HepG2 (cell line): ENCODE measurements around the gene SPHK1. TPM values are rescaled to one million over a fixed set of nuclear protein-coding genes. Genes with fewer than 3 reads are reported as not detected.

ENCODE experiments used
- E2F5 ChIP-seq: sonication (generic); formaldehyde crosslinking; conservative IDR thresholded peaks from 2 replicates; pipeline ENCODE4 v1.4.0; 2020; ENCODE audit warnings: missing genetic modification reagents
- FOXK1 ChIP-seq: sonication (generic); formaldehyde crosslinking; IDR thresholded peaks from 2 replicates; pipeline ENCODE4 v1.4.0; 2020; ENCODE audit warnings: low read depth, missing genetic modification reagents, borderline replicate concordance
- GLI4 ChIP-seq: sonication (generic); formaldehyde crosslinking; IDR thresholded peaks from 2 replicates; pipeline ENCODE4 v1.5.1; 2020; ENCODE audit warnings: missing genetic modification reagents, mild to moderate bottlenecking, moderate library complexity, borderline replicate concordance
- ZBTB37 ChIP-seq: sonication (generic); formaldehyde crosslinking; IDR thresholded peaks from 2 replicates; pipeline ENCODE4 v1.4.0; 2020; ENCODE audit warnings: mild to moderate bottlenecking, missing genetic modification reagents
- ZNF251 ChIP-seq: sonication (generic); formaldehyde crosslinking; IDR thresholded peaks from 2 replicates; pipeline ENCODE4 v1.9.0; 2021; ENCODE audit warnings: mild to moderate bottlenecking, missing genetic modification reagents
- ZNF432 ChIP-seq: sonication (generic); formaldehyde crosslinking; IDR thresholded peaks from 2 replicates; pipeline ENCODE4 v1.5.0; 2020; ENCODE audit warnings: missing genetic modification reagents, mild to moderate bottlenecking, borderline replicate concordance
- ZNF678 ChIP-seq: sonication (generic); formaldehyde crosslinking; IDR thresholded peaks from 2 replicates; pipeline ENCODE4 v1.4.0; 2020; ENCODE audit warnings: mild to moderate bottlenecking, missing genetic modification reagents
- polyA plus RNA-seq, 8 experiments: library from polyadenylated mRNA; depleted of rRNA in 3 of 8; stranded (reverse) in 7 of 8; unstranded in 1 of 8; fragments of >200 nt; fragmentation: Illumina TruSeq in 4 of 8; extraction: Trizol in 4 of 8; gene quantifications; 2 replicates each; pipeline versions ENCODE4 v1.2.1 to v1.2.3, GENCODE V29; 2011 to 2016; ENCODE audit warnings: low read depth in 4 of 8, missing spikeins in 1 of 8, mixed read lengths in 1 of 8; ENCODE audit not compliant: insufficient read depth in 1 of 8
- total RNA-seq, 5 experiments: library from RNA; depleted of rRNA; stranded (reverse); fragments of >200 nt; fragmentation: Illumina TruSeq; extraction: Trizol; gene quantifications; 2 replicates each; pipeline ENCODE4 v1.2.3, GENCODE V29; 2016; ENCODE audit warnings: low read depth in 1 of 5
- TF ChIP-seq, protein P1 (sequence below): sonication (generic); formaldehyde crosslinking; IDR thresholded peaks from 2 replicates; pipeline ENCODE4 v1.4.0; 2020; ENCODE audit warnings: missing genetic modification reagents
- TF ChIP-seq, protein P2 (sequence below): IDR thresholded peaks from 2 replicates; pipeline ENCODE4 v1.6.1; 2012; ENCODE audit warnings: low read depth, low read length, improper control_type of control experiment
- TF ChIP-seq, protein P3 (sequence below): IDR thresholded peaks from 2 replicates; pipeline ENCODE4 v1.6.1; 2016; ENCODE audit warnings: mild to moderate bottlenecking
- TF ChIP-seq, protein P4 (sequence below): sonication (generic); formaldehyde crosslinking; IDR thresholded peaks from 2 replicates; pipeline ENCODE4 v1.5.0; 2020; ENCODE audit warnings: mild to moderate bottlenecking, missing genetic modification reagents, borderline replicate concordance

SPHK1 gene
- total and polyA plus RNA-seq, 2 of the 13 experiments (the other 11 are each of a cell fraction or from before 2014, with no cell fraction given), result 129 to 160 TPM

DNA sequence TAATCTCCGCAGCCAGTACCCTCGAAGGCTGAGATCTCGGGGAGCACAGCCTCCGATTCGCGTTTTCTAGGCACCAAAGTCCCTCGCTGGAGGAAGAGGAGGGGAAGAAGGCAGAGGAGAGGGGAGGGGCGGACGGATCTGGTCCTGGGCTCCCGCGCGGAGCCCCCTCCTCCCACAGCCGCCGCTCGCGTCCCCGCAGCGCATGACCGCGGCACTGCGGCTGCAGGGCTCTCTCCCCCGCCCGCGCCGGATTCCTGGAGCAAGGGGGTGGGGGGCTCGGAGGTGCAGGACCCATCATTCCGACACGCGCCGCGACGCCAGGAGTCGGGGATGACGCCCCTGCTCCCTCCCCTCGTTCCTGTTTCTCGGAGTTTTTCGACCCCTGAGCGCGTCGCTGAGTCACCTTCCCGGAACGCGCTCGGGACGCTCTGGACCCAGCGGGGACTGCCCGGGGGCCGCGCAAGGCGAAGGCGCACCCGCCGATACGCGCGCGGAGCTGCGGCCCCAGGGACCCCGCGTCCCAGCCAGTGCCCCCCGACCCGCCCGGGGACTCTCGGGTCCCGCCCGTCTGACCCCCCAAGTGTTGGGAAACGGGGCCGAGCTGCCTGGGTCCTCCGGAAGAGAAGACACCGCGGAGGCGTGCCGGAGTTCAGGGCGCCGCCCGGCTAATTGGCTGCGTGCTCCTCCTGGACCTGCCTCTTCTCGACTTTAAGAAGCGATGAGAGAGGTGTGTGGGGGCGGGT is 1.4 kb upstream of the SPHK1 start (continued):
- TF ChIP-seq ZNF678 (CRISPR knock-in tag) (no peak), ZNF251 (CRISPR knock-in tag) (no peak), ZBTB37 (no peak), FOXK1 (CRISPR knock-in tag) (0 out of 2 replicates have a peak, but pooled peaks have one; percentile 43), E2F5 (CRISPR knock-in tag) (no peak; the same call in 1 of the 2 replicates), GLI4 (no peak; the same call in 1 of the 2 replicates), ZNF432 (CRISPR knock-in tag) (no peak)
- TF ChIP-seq, protein P1, sequence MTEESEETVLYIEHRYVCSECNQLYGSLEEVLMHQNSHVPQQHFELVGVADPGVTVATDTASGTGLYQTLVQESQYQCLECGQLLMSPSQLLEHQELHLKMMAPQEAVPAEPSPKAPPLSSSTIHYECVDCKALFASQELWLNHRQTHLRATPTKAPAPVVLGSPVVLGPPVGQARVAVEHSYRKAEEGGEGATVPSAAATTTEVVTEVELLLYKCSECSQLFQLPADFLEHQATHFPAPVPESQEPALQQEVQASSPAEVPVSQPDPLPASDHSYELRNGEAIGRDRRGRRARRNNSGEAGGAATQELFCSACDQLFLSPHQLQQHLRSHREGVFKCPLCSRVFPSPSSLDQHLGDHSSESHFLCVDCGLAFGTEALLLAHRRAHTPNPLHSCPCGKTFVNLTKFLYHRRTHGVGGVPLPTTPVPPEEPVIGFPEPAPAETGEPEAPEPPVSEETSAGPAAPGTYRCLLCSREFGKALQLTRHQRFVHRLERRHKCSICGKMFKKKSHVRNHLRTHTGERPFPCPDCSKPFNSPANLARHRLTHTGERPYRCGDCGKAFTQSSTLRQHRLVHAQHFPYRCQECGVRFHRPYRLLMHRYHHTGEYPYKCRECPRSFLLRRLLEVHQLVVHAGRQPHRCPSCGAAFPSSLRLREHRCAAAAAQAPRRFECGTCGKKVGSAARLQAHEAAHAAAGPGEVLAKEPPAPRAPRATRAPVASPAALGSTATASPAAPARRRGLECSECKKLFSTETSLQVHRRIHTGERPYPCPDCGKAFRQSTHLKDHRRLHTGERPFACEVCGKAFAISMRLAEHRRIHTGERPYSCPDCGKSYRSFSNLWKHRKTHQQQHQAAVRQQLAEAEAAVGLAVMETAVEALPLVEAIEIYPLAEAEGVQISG, result peak; percentile 50
- TF ChIP-seq, protein P2, sequence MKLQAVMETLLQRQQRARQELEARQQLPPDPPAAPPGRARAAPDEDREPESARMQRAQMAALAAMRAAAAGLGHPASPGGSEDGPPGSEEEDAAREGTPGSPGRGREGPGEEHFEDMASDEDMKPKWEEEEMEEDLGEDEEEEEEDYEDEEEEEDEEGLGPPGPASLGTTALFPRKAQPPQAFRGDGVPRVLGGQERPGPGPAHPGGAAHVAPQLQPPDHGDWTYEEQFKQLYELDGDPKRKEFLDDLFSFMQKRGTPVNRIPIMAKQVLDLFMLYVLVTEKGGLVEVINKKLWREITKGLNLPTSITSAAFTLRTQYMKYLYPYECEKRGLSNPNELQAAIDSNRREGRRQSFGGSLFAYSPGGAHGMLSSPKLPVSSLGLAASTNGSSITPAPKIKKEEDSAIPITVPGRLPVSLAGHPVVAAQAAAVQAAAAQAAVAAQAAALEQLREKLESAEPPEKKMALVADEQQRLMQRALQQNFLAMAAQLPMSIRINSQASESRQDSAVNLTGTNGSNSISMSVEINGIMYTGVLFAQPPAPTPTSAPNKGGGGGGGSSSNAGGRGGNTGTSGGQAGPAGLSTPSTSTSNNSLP, result no peak
- TF ChIP-seq, protein P3, sequence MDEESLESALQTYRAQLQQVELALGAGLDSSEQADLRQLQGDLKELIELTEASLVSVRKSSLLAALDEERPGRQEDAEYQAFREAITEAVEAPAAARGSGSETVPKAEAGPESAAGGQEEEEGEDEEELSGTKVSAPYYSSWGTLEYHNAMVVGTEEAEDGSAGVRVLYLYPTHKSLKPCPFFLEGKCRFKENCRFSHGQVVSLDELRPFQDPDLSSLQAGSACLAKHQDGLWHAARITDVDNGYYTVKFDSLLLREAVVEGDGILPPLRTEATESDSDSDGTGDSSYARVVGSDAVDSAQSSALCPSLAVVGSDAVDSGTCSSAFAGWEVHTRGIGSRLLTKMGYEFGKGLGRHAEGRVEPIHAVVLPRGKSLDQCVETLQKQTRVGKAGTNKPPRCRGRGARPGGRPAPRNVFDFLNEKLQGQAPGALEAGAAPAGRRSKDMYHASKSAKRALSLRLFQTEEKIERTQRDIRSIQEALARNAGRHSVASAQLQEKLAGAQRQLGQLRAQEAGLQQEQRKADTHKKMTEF (CRISPR knock-in tag), result peak; percentile 77
- TF ChIP-seq, protein P4, sequence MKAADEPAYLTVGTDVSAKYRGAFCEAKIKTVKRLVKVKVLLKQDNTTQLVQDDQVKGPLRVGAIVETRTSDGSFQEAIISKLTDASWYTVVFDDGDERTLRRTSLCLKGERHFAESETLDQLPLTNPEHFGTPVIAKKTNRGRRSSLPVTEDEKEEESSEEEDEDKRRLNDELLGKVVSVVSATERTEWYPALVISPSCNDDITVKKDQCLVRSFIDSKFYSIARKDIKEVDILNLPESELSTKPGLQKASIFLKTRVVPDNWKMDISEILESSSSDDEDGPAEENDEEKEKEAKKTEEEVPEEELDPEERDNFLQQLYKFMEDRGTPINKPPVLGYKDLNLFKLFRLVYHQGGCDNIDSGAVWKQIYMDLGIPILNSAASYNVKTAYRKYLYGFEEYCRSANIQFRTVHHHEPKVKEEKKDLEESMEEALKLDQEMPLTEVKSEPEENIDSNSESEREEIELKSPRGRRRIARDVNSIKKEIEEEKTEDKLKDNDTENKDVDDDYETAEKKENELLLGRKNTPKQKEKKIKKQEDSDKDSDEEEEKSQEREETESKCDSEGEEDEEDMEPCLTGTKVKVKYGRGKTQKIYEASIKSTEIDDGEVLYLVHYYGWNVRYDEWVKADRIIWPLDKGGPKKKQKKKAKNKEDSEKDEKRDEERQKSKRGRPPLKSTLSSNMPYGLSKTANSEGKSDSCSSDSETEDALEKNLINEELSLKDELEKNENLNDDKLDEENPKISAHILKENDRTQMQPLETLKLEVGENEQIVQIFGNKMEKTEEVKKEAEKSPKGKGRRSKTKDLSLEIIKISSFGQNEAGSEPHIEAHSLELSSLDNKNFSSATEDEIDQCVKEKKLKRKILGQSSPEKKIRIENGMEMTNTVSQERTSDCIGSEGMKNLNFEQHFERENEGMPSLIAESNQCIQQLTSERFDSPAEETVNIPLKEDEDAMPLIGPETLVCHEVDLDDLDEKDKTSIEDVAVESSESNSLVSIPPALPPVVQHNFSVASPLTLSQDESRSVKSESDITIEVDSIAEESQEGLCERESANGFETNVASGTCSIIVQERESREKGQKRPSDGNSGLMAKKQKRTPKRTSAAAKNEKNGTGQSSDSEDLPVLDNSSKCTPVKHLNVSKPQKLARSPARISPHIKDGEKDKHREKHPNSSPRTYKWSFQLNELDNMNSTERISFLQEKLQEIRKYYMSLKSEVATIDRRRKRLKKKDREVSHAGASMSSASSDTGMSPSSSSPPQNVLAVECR (CRISPR knock-in tag), result no peak; the same call in none of the 2 replicates
